Esophagus muscularis mucosa (tissue), 4 donors: Measurements from ENCODE around the gene USP34.

Experiments
- EP300 ChIP-seq: sonication (generic); formaldehyde crosslinking; IDR thresholded peaks from one replicate; pipeline ENCODE4 v1.6.1; 2017; ENCODE audit warnings: antibody characterized with exemption
- POLR2A ChIP-seq: fragments of 450-650 bp; IDR thresholded peaks from one replicate; pipeline ENCODE4 v1.6.1; 2017; ENCODE audit warnings: antibody characterized with exemption, moderate library complexity, mild to moderate bottlenecking, low read depth
- TF ChIP-seq, protein P1 (sequence below), 3 experiments: fragments of 200-600 bp in 2 of 3; fragments of 450-650 bp in 1 of 3; sonication (generic) in 2 of 3; IDR thresholded peaks; one replicate each; pipeline ENCODE4 v1.5.1; 2017 to 2019; ENCODE audit warnings: antibody characterized with exemption in 3 of 3, mild to moderate bottlenecking in 2 of 3, moderate library complexity in 1 of 3

DNA sequence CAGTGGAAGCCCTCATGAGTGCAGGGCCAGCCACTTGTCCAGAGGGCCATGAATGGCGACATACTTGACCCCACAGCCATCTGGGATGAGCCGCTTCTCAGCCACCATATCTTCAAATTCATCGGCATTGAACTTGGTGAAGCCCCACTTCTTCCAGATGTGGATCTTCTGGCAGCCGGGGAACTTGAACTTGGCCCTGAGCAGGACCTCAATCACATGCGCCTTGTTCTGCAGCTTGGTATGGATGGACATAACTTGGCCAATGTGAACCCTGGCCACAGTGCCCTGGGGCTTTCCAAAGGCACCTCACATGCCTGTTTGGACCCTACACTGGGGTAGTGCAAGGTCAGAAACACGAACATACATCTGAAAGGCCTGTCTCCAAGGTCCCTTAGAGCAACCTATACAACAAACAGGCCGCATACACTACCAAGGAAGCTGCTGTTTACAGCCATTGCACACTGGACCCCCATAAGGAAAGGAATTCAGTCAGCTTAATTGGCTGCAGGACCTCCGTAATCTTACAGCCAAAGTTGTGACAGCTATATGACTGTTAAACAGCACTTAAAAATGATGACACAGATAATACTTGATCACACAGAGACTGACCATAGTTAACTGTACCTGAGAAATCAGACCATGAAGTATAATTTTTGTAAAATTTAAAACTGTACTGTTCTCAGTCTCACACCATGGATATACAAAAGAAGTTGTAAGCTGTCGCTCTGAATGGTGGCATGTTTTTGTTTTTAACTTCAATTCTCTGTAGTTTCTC lies 53.8 kb downstream of the USP34 start:
- TF ChIP-seq POLR2A: no peak
- TF ChIP-seq, protein P1, sequence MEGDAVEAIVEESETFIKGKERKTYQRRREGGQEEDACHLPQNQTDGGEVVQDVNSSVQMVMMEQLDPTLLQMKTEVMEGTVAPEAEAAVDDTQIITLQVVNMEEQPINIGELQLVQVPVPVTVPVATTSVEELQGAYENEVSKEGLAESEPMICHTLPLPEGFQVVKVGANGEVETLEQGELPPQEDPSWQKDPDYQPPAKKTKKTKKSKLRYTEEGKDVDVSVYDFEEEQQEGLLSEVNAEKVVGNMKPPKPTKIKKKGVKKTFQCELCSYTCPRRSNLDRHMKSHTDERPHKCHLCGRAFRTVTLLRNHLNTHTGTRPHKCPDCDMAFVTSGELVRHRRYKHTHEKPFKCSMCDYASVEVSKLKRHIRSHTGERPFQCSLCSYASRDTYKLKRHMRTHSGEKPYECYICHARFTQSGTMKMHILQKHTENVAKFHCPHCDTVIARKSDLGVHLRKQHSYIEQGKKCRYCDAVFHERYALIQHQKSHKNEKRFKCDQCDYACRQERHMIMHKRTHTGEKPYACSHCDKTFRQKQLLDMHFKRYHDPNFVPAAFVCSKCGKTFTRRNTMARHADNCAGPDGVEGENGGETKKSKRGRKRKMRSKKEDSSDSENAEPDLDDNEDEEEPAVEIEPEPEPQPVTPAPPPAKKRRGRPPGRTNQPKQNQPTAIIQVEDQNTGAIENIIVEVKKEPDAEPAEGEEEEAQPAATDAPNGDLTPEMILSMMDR (IDR thresholded peaks at IDR 0.05): no peak
- TF ChIP-seq EP300: no peak
